H1 (cell line): Measurements from ENCODE around the gene SLC22A6. TPM values are rescaled to one million over a fixed set of nuclear protein-coding genes. Genes with fewer than 3 reads are reported as not detected.

ENCODE experiments used
- CTCF ChIA-PET: fragments of 300-600 bp; sonication (Branson Sonifier 250); formaldehyde crosslinking; loops from one replicate; lab custom pipeline; 2021; ENCODE audit not compliant: partially characterized antibody; lab: Charles Lee
- POLR2A ChIA-PET: fragments of 300-600 bp; sonication (Branson Sonifier 250); formaldehyde crosslinking; loops from one replicate; lab custom pipeline; 2021; ENCODE audit warnings: inconsistent platforms; ENCODE audit not compliant: partially characterized antibody; lab: Charles Lee
- DNase-seq, 2 experiments: peaks; one replicate each; pipeline versions ENCODE4 v3.0.0 to v3.0.0-alpha.2; 2010 to 2022; ENCODE audit warnings: low spot score in 2 of 2, low read depth in 1 of 2, mixed read lengths in 1 of 2
- FAIRE-seq: peaks from 2 replicates; lab custom pipeline; 2011; peaks lifted over from hg19 to GRCh38; lab: Jason Lieb, UNC
- H2AFZ ChIP-seq: 2 replicates; pipeline ENCODE4 v1.8.1; 2012; ENCODE audit warnings: low read length, inconsistent platforms
- H2AK5ac ChIP-seq: 2 replicates; pipeline ENCODE4 v1.6.1; 2013; ENCODE audit warnings: low read depth, low read length
- H2BK120ac ChIP-seq: replicated peaks from 2 replicates; pipeline ENCODE3; 2013; ENCODE audit warnings: low read depth, low read length, inconsistent platforms
- H2BK12ac ChIP-seq: 2 replicates; pipeline ENCODE4 v1.6.1; 2013; ENCODE audit warnings: low read depth, low read length
- H2BK15ac ChIP-seq: 2 replicates; pipeline ENCODE4 v1.6.1; 2013; ENCODE audit warnings: low read length
- H2BK20ac ChIP-seq: 2 replicates; pipeline ENCODE4 v1.6.1; 2013; ENCODE audit warnings: low read length
- H2BK5ac ChIP-seq: 2 replicates; pipeline ENCODE4 v1.6.1; 2013; ENCODE audit warnings: low read depth, low read length
- H3K14ac ChIP-seq: 2 replicates; pipeline ENCODE4 v1.6.1; 2013; ENCODE audit warnings: inconsistent platforms; ENCODE audit not compliant: insufficient read length
- H3K18ac ChIP-seq: 2 replicates; pipeline ENCODE4 v1.6.1; 2013; ENCODE audit warnings: low read length; ENCODE audit errors: extremely low read depth
- H3K23ac ChIP-seq: 2 replicates; pipeline ENCODE4 v1.6.1; 2013; ENCODE audit warnings: inconsistent platforms; ENCODE audit not compliant: insufficient read length
- H3K23me2 ChIP-seq: 2 replicates; pipeline ENCODE4 v1.6.1; 2013; ENCODE audit warnings: low read depth, low read length
- H3K27ac ChIP-seq: 2 replicates; pipeline ENCODE4 v1.6.1; 2011; ENCODE audit warnings: low read depth, low read length, inconsistent platforms
- H3K27me3 ChIP-seq, 4 experiments: replicated peaks in 1 of 4; 1 replicate in 1 of 4; 2 replicates in 3 of 4; pipeline versions ENCODE4 v1.6.1 to v1.8.1; 2011 to 2013; ENCODE audit warnings: low read length in 3 of 4, mild to moderate bottlenecking in 3 of 4, inconsistent platforms in 2 of 4, mixed read lengths in 2 of 4, moderate library complexity in 1 of 4; ENCODE audit not compliant: control insufficient read depth in 3 of 4, insufficient read depth in 3 of 4; ENCODE audit errors: extremely low read depth in 1 of 4
- H3K36me3 ChIP-seq, 4 experiments: 2 replicates each; pipeline versions ENCODE4 v1.6.1 to v1.8.1; 2011 to 2013; ENCODE audit warnings: mild to moderate bottlenecking in 4 of 4, low read length in 3 of 4, moderate library complexity in 2 of 4, control low read depth in 1 of 4, inconsistent platforms in 1 of 4; ENCODE audit not compliant: insufficient read depth in 4 of 4, control insufficient read depth in 2 of 4
- H3K4ac ChIP-seq: replicated peaks from 2 replicates; pipeline ENCODE3; 2013; ENCODE audit warnings: low read length, low read depth, mixed read lengths, inconsistent platforms; ENCODE audit not compliant: insufficient read length
- H3K4me1 ChIP-seq, 4 experiments: replicated peaks in 1 of 4; 1 replicate in 1 of 4; 2 replicates in 3 of 4; pipeline versions ENCODE4 v1.6.1 to v1.8.1; 2011 to 2013; ENCODE audit warnings: low read length in 3 of 4, inconsistent platforms in 2 of 4, mixed read lengths in 1 of 4; ENCODE audit not compliant: insufficient read depth in 4 of 4, control insufficient read depth in 3 of 4
- H3K4me2 ChIP-seq, 2 experiments: 2 replicates each; pipeline versions ENCODE4 v1.6.1 to v1.8.1; 2011 to 2013; ENCODE audit warnings: low read depth in 2 of 2, low read length in 2 of 2, control low read depth in 1 of 2, inconsistent platforms in 1 of 2, mild to moderate bottlenecking in 1 of 2; ENCODE audit not compliant: insufficient read depth in 1 of 2
- H3K4me3 ChIP-seq, 4 experiments: fragments of 200-600, 300-600 bp in 1 of 4; sonication (generic), shearing (Covaris generic), sonication (Bioruptor Twin) in 1 of 4; 2 replicates each; pipeline versions ENCODE4 v1.5.1 to v1.8.1; 2011 to 2016; ENCODE audit warnings: low read length in 4 of 4, low read depth in 3 of 4, control low read depth in 2 of 4, inconsistent platforms in 2 of 4, mild to moderate bottlenecking in 2 of 4, mixed read lengths in 1 of 4, moderate library complexity in 1 of 4; ENCODE audit not compliant: insufficient read depth in 2 of 4; ENCODE audit errors: extremely low read depth in 1 of 4
- H3K56ac ChIP-seq: replicated peaks from 2 replicates; pipeline ENCODE3; 2013; ENCODE audit warnings: low read depth, mild to moderate bottlenecking, mixed read lengths, low read length, inconsistent platforms; ENCODE audit not compliant: insufficient read length
- H3K79me1 ChIP-seq: 2 replicates; pipeline ENCODE4 v1.6.1; 2013; ENCODE audit warnings: low read depth, low read length, control low read depth
- H3K79me2 ChIP-seq, 2 experiments: 2 replicates each; pipeline versions ENCODE4 v1.6.1 to v1.8.1; 2012 to 2013; ENCODE audit warnings: low read length in 2 of 2, mild to moderate bottlenecking in 2 of 2, inconsistent platforms in 1 of 2; ENCODE audit not compliant: insufficient read depth in 2 of 2, control insufficient read depth in 1 of 2
- H3K9ac ChIP-seq, 4 experiments: replicated peaks in 1 of 4; 1 replicate in 1 of 4; 2 replicates in 3 of 4; pipeline versions ENCODE4 v1.6.1 to v1.8.1; 2011 to 2013; ENCODE audit warnings: low read depth in 3 of 4, low read length in 3 of 4, control low read depth in 2 of 4, mild to moderate bottlenecking in 2 of 4, moderate library complexity in 2 of 4, inconsistent platforms in 1 of 4; ENCODE audit errors: extremely low read depth in 1 of 4
- H3K9me3 ChIP-seq, 2 experiments: 2 replicates each; pipeline versions ENCODE4 v1.6.1 to v1.8.1; 2012 to 2013; ENCODE audit warnings: mild to moderate bottlenecking in 2 of 2, moderate library complexity in 2 of 2, control low read depth in 1 of 2, inconsistent platforms in 1 of 2, low read depth in 1 of 2, low read length in 1 of 2, mixed read lengths in 1 of 2; ENCODE audit not compliant: insufficient read depth in 2 of 2
- H4K20me1 ChIP-seq, 2 experiments: replicated peaks in 1 of 2; 2 replicates each; pipeline versions ENCODE3 to v1.8.1; 2011 to 2013; ENCODE audit warnings: inconsistent platforms in 2 of 2, low read length in 2 of 2, mild to moderate bottlenecking in 1 of 2; ENCODE audit not compliant: insufficient read depth in 2 of 2, control insufficient read depth in 1 of 2
- H4K5ac ChIP-seq: 2 replicates; pipeline ENCODE4 v1.6.1; 2013; ENCODE audit warnings: low read length, low read depth, mixed read lengths, inconsistent platforms; ENCODE audit not compliant: insufficient read length
- H4K8ac ChIP-seq: 2 replicates; pipeline ENCODE4 v1.8.0; 2013; ENCODE audit warnings: mild to moderate bottlenecking, moderate library complexity, low read length, inconsistent platforms; ENCODE audit not compliant: insufficient read depth; ENCODE audit errors: extremely low read depth
- H4K91ac ChIP-seq: replicated peaks from 2 replicates; pipeline ENCODE3; 2013; ENCODE audit warnings: low read length, mixed read lengths, inconsistent platforms; ENCODE audit not compliant: insufficient read length
- BACH1 ChIP-seq: IDR thresholded peaks from 2 replicates; pipeline ENCODE4 v1.6.1; 2012; ENCODE audit warnings: low read length, improper control_type of control experiment
- FOSL1 ChIP-seq: IDR thresholded peaks from 2 replicates; pipeline ENCODE4 v1.6.1; 2011; ENCODE audit warnings: mild to moderate bottlenecking, low read depth, low read length, moderate library complexity; ENCODE audit not compliant: insufficient read depth
- JUND ChIP-seq: IDR thresholded peaks from 2 replicates; pipeline ENCODE4 v1.6.1; 2011; ENCODE audit warnings: mild to moderate bottlenecking, improper control_type of control experiment, low read length
- KDM4A ChIP-seq: IDR thresholded peaks from one replicate; pipeline ENCODE4 v1.7.1; 2012; ENCODE audit warnings: low read depth, mild to moderate bottlenecking, moderate library complexity, low read length, inconsistent platforms; ENCODE audit not compliant: severe bottlenecking
- KDM5A ChIP-seq: fragments of 200-600 bp; IDR thresholded peaks from 2 replicates; pipeline ENCODE4 v1.7.1; 2012; ENCODE audit warnings: mild to moderate bottlenecking, low read length, inconsistent platforms, mixed read lengths
- MAFK ChIP-seq: IDR thresholded peaks from 2 replicates; pipeline ENCODE4 v1.6.1; 2012; ENCODE audit warnings: low read depth, mild to moderate bottlenecking, improper control_type of control experiment, low read length
- POLR2A ChIP-seq, 2 experiments: IDR thresholded peaks; 1 replicate in 1 of 2; 2 replicates in 1 of 2; pipeline ENCODE4 v1.6.1; 2011; ENCODE audit warnings: low read depth in 2 of 2, low read length in 2 of 2, mild to moderate bottlenecking in 2 of 2; ENCODE audit errors: control extremely low read depth in 1 of 2
- RXRA ChIP-seq: IDR thresholded peaks from 2 replicates; pipeline ENCODE4 v1.6.1; 2011; ENCODE audit warnings: low read depth, mild to moderate bottlenecking, low read length, moderate library complexity; ENCODE audit not compliant: insufficient read depth
- SP4 ChIP-seq: IDR thresholded peaks from 2 replicates; pipeline ENCODE4 v1.6.1; 2012; ENCODE audit warnings: low read length, inconsistent platforms
- WGBS, 2 experiments: shearing (Covaris generic) in 1 of 2; methylation state at CpG; one replicate each; pipeline versions ENCODE4 v1.1.6 to v1.1.7; 2013 to 2015; ENCODE audit warnings: low lambda C conversion rate in 2 of 2, mixed read lengths in 2 of 2, inconsistent platforms in 1 of 2, low coverage in 1 of 2, missing lambda C conversion rate in 1 of 2; ENCODE audit not compliant: insufficient replicate concordance in 2 of 2, insufficient coverage in 1 of 2, insufficient read length in 1 of 2; ENCODE audit errors: extremely low coverage in 1 of 2, missing lambda C conversion rate in 1 of 2; 5-methylcytosine and 5-hydroxymethylcytosine counted together
- polyA plus RNA-seq, 7 experiments: library from polyadenylated mRNA; depleted of rRNA in 3 of 7; stranded (reverse) in 5 of 7; unstranded in 2 of 7; fragments of >200 nt in 5 of 7; fragments of 200-250 nt in 2 of 7; gene quantifications; 1 replicate in 5 of 7; 2 replicates in 1 of 7; 4 replicates in 1 of 7; pipeline versions ENCODE4 v1.2.1 to v1.2.3, GENCODE V29; 2011 to 2013; ENCODE audit warnings: missing spikeins in 2 of 7, mixed read lengths in 2 of 7
- total RNA-seq: library from RNA; stranded (reverse); fragmentation: NEBNext Ultra II Directional; extraction: Animal tissue kit (Norgen Biotek cat#: 25700); gene quantifications from 2 replicates; pipeline ENCODE4 v1.2.1, GENCODE V29; 2021
- TF ChIP-seq, protein P1 (sequence below): IDR thresholded peaks from 2 replicates; pipeline ENCODE4 v1.6.1; 2012; ENCODE audit warnings: inconsistent platforms

The SLC22A6 gene
- total and polyA plus RNA-seq, 2 of the 8 experiments (the other 6 are each of a cell fraction or from before 2014, with no cell fraction given): not detected

DNA sequence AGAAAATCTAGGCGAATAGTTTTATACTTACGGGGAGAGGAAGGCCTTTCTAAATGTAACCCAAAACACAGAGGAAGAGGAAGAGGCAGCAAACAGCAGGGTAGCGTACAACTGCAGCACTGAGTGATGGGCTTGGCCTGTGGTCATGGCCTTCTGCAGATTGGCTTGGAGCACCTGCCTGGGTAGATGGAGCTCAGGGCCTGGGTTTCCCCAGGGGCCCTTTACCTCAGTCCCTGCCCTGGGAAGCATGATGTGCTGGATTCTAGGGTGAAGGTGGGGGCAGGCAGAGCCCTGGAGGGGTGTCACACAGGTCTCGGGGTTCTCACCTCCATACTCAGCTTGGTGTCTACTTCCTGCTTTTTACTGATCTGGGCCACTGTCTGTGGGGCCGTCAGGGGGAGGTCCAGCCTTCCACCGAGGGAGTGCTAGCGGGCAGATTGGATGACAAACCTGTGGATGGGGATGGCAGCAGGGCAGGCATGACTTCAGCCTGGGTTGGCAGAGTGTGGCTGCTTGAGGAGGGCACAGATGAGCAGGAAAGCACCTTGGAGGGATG lies 35.9 kb downstream of the SLC22A6 start:
- POLR2A ChIA-PET: interaction anchor here (0.8 to 1.4 kb wide), 2 partner anchors 66 to 107 kb away, joined by 3 to 4 read pairs; no protein-coding TSS in a partner anchor
- Histone ChIP-seq H3K27ac (no peak overlapping the region), H2AK5ac (no peak overlapping the region), H2BK20ac (no peak overlapping the region), H3K27me3 (no peaks in the 10 kb centered on the region), H3K9ac (no peak overlapping the region), H3K4me1 (no peaks in the 10 kb centered on the region), H3K36me3 (no peaks in the 10 kb centered on the region), H3K56ac (no peak overlapping the region), H3K23ac (no peak overlapping the region), H3K79me2 (no peaks in the 10 kb centered on the region), H3K79me1 (no peaks in the 10 kb centered on the region), H4K91ac (no peak overlapping the region), H3K18ac (no peak overlapping the region), H3K23me2 (no peaks in the 10 kb centered on the region; the same call in 1 of the 2 replicates), H4K5ac (no peak overlapping the region), H4K20me1 (no peaks in the 10 kb centered on the region), H2BK5ac (no peak overlapping the region), H2BK120ac (no peak overlapping the region), H4K8ac (no peak overlapping the region), H2BK12ac (no peak overlapping the region), H3K4ac (no peak overlapping the region), H2AFZ (no peak overlapping the region), H3K9me3 (no peaks in the 10 kb centered on the region), H2BK15ac (no peak overlapping the region), H3K4me3 (no peak overlapping the region), H3K14ac (no peak overlapping the region), H3K4me2 (no peak overlapping the region)
- DNase-seq: no peak
- 93% methylated on average over 7 of the region's 7 CpGs; no CpG with 5 or more reads in 1 of the 2 experiments for WGBS, 2 experiments
- CTCF ChIA-PET: interaction anchor here (1.1 to 5.4 kb wide), 6 partner anchors 26 to 75 kb away, joined by 3 to 26 read pairs (median 8); no protein-coding TSS in a partner anchor
- FAIRE-seq: no peak
- TF ChIP-seq MAFK: no peak
- TF ChIP-seq KDM4A: no peak
- no peak for TF ChIP-seq POLR2A (IDR thresholded peaks at IDR 0.05; ENCODE audit: control extremely low read depth in 1 of 2, low read depth in 2 of 2, low read length in 2 of 2)
- TF ChIP-seq BACH1: no peak
- TF ChIP-seq FOSL1: no peak
- no peak for TF ChIP-seq RXRA
- TF ChIP-seq, protein P1, sequence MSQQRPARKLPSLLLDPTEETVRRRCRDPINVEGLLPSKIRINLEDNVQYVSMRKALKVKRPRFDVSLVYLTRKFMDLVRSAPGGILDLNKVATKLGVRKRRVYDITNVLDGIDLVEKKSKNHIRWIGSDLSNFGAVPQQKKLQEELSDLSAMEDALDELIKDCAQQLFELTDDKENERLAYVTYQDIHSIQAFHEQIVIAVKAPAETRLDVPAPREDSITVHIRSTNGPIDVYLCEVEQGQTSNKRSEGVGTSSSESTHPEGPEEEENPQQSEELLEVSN: no peak
- TF ChIP-seq KDM5A: no peak
- TF ChIP-seq SP4: no peak
- TF ChIP-seq JUND: no peak
